Smooth muscle cell (in vitro differentiated cells): ENCODE measurements around the gene KRI1. TPM values are rescaled to one million over a fixed set of nuclear protein-coding genes. Genes with fewer than 3 reads are reported as not detected.

Source experiments
- DNase-seq: peaks from one replicate; lab custom pipeline; 2025; ENCODE audit not compliant: unreplicated experiment; lab: John Stamatoyannopoulos, UW
- H2AFZ ChIP-seq: fragments of 200-600 bp; sonication (generic); 2 replicates; pipeline ENCODE4 v1.6.0; 2016; ENCODE audit warnings: antibody characterized with exemption, low read depth, mild to moderate bottlenecking
- H3F3A ChIP-seq: fragments of 200-600 bp; sonication (generic); 2 replicates; pipeline ENCODE4 v1.6.0; 2017; ENCODE audit warnings: antibody characterized with exemption, low read depth
- H3K27ac ChIP-seq: fragments of 200-600 bp; sonication (generic); 2 replicates; pipeline ENCODE4 v1.5.1; 2016; ENCODE audit warnings: low read depth, mild to moderate bottlenecking
- H3K27me3 ChIP-seq: fragments of 200-600 bp; sonication (generic); 2 replicates; pipeline ENCODE4 v1.6.1; 2016; ENCODE audit warnings: low read depth, mild to moderate bottlenecking
- H3K36me3 ChIP-seq: fragments of 200-600 bp; sonication (generic); 2 replicates; pipeline ENCODE4 v1.5.1; 2016; ENCODE audit warnings: low read depth
- H3K4me1 ChIP-seq: fragments of 200-600 bp; sonication (generic); 2 replicates; pipeline ENCODE4 v1.5.1; 2016; ENCODE audit warnings: low read depth
- H3K4me2 ChIP-seq: fragments of 200-600 bp; sonication (generic); 2 replicates; pipeline ENCODE4 v1.6.0; 2016; ENCODE audit warnings: mild to moderate bottlenecking
- H3K4me3 ChIP-seq: fragments of 200-600 bp; sonication (generic); 2 replicates; pipeline ENCODE4 v1.5.1; 2016; ENCODE audit warnings: mild to moderate bottlenecking
- H3K79me2 ChIP-seq: fragments of 200-600 bp; sonication (generic); 2 replicates; pipeline ENCODE4 v1.6.0; 2016; ENCODE audit warnings: low read depth, mild to moderate bottlenecking
- H3K9ac ChIP-seq: fragments of 200-600 bp; sonication (generic); 2 replicates; pipeline ENCODE4 v1.6.0; 2016; ENCODE audit warnings: low read depth
- H3K9me3 ChIP-seq: fragments of 200-600 bp; sonication (generic); replicated peaks from 2 replicates; pipeline ENCODE4 v1.5.1; 2016; ENCODE audit warnings: low read depth
- H4K20me1 ChIP-seq: fragments of 200-600 bp; sonication (generic); 2 replicates; pipeline ENCODE4 v1.6.0; 2016; ENCODE audit warnings: low read depth
- CTCF ChIP-seq: fragments of 200-600 bp; sonication (generic); IDR thresholded peaks from 2 replicates; pipeline ENCODE4 v1.5.1; 2017; ENCODE audit warnings: borderline replicate concordance, mild to moderate bottlenecking, antibody characterized with exemption; ENCODE audit not compliant: insufficient read depth, poor library complexity, severe bottlenecking
- WGBS: methylation state at CpG from one replicate; pipeline ENCODE4 v1.1.7; 2016; ENCODE audit warnings: low lambda C conversion rate; 5-methylcytosine and 5-hydroxymethylcytosine counted together
- polyA plus RNA-seq: library from polyadenylated mRNA; unstranded; fragments of >200 nt; fragmentation: Nextera tagmentation; extraction: Ambion mirVana; gene quantifications from 2 replicates; pipeline ENCODE4 v1.2.1, GENCODE V29; 2016
- total RNA-seq: library from RNA; depleted of rRNA; stranded (reverse); fragments of >200 nt; gene quantifications from 2 replicates; pipeline ENCODE4 v1.2.3, GENCODE V29; 2014

KRI1 gene
- total and polyA plus RNA-seq, 2 experiments from 2014 or later, result 7.1 to 10.1 TPM

DNA sequence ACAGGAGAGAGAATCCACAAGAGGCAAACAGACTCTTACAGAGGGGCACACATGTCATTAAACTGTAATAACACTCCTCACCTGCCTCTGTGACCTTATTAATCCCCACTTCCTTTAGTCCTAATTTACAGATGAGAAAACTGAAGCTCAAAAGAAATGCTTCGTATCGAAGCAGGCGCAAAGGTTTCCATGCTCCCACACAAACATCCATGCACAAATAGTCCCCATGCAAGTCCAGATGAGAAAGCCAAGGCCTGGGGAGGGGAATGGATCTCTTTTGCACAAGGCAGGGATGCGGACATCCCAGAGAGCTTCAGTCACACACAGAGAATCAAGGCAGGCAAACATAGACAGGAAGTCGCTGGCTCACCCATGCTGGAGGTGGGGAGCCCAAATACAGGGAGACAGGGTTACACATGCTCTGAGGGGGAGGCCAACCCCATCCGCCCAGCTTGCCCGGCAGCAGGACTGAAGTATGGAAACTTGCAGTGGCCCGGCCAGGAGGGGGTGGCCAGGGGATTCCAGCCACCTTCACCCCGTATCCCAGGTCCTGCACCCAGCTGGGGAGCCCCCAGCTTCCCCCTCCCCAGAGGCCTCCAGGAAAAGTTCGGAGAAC, 49.0 kb downstream of the KRI1 start:
- Histone ChIP-seq H3K27me3 (peaks cover 19% of the 10 kb centered on the region), H3K27ac (no peak overlapping the region), H3K36me3 (no peaks in the 10 kb centered on the region), H4K20me1 (no peaks in the 10 kb centered on the region), H3K79me2 (peaks cover 16% of the 10 kb centered on the region), H2AFZ (peak overlapping the region; percentile 60), H3K4me3 (peak overlapping the region; percentile 54), H3K4me2 (peak overlapping the region; percentile 93), H3K9me3 (no peaks in the 10 kb centered on the region), H3K9ac (no peak overlapping the region), H3F3A (no peaks in the 10 kb centered on the region), H3K4me1 (peaks cover 12% of the 10 kb centered on the region)
- TF ChIP-seq CTCF, result no peak
- 39% methylated on average over 10 of the region's 10 CpGs for WGBS
- DNase-seq, result no peak

- H3K27me3 ChIP-seq, result peaks cover 19% of the 10 kb centered on the region
- no peak for TF ChIP-seq CTCF
- peak overlapping the region; percentile 93 for H3K4me2 ChIP-seq
- peaks cover 12% of the 10 kb centered on the region for H3K4me1 ChIP-seq
- no peak overlapping the region for H2AFZ ChIP-seq
- H4K20me1 ChIP-seq, result no peaks in the 10 kb centered on the region
- peaks cover 16% of the 10 kb centered on the region for H3K79me2 ChIP-seq
- DNase-seq, result no peak
- H3K27ac ChIP-seq, result no peak overlapping the region
- no peak overlapping the region for H3K9ac ChIP-seq
- no peak overlapping the region for H3K4me3 ChIP-seq
- WGBS, result 83% methylated on average over 5 of the region's 5 CpGs
- H3K36me3 ChIP-seq, result no peaks in the 10 kb centered on the region
- H3K9me3 ChIP-seq, result no peaks in the 10 kb centered on the region
- no peaks in the 10 kb centered on the region for H3F3A ChIP-seq
These were observed 49.8 kb downstream of the KRI1 start for GRCh38 chr19:10516064-10516385.

- H3K4me2 ChIP-seq, result peak overlapping the region; percentile 80
- no peaks in the 10 kb centered on the region for H3K9me3 ChIP-seq
- DNase-seq, result no peak
- peaks cover 18% of the 10 kb centered on the region for H3K4me1 ChIP-seq
- H4K20me1 ChIP-seq, result no peaks in the 10 kb centered on the region
- TF ChIP-seq CTCF, result no peak
- no peak overlapping the region for H3K27ac ChIP-seq
- H3K4me3 ChIP-seq, result peak overlapping the region; percentile 31
- H2AFZ ChIP-seq, result peak overlapping the region; percentile 72
- H3K36me3 ChIP-seq, result no peaks in the 10 kb centered on the region
- H3K79me2 ChIP-seq, result peaks cover 16% of the 10 kb centered on the region
- no peak overlapping the region for H3K9ac ChIP-seq
- no peaks in the 10 kb centered on the region for H3F3A ChIP-seq
- peaks cover 19% of the 10 kb centered on the region for H3K27me3 ChIP-seq
- WGBS, result 19% methylated on average over 106 of the region's 107 CpGs
These were observed 51.3 kb downstream of the KRI1 start for GRCh38 chr19:10514211-10515145.
